ENCODE measurements around the gene ARFRP1. TPM values are rescaled to one million over a fixed set of nuclear protein-coding genes. Genes with fewer than 3 reads are reported as not detected.

ARFRP1 gene
- total and polyA plus RNA-seq, 2 of the 4 experiments (the other 2 are of a cell fraction), result 25.3 to 36.6 TPM

DNA sequence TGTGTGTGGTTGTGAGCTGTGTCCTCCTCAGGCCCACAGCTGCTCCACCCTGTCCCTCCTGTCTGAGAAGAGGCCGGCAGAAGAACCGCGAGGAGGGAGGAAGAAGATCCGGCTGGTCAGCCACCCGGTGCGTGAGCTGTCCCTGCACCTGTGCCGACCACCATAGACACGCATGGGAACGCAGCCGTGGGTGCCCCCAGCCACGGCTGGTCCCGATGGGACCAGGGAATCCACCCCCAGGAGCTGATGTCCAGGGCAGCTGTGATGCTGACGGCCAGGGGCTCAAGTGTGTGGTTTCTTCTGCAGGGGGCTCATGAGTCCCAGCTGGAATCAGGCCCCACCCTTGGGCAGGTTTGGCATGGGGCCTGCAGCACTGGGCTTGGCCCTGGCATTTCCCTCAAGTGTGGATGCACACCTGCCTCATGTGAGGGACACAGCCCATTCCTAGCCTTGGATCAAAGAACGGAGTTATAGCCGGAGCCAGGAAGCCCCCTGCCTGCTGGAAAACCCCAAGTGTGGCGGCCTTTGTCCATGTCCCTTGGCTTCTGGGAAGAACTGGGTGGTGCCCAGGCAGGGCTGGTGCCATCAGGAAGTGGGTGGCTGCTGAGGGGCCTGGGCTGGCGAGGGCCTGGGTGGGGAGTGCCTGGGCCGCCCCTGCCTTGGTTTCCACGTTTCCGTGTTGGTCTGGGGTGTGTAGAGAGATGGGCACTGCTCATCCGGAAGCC, 15.9 kb downstream of the ARFRP1 start (continued):
- TF ChIP-seq, protein P1, sequence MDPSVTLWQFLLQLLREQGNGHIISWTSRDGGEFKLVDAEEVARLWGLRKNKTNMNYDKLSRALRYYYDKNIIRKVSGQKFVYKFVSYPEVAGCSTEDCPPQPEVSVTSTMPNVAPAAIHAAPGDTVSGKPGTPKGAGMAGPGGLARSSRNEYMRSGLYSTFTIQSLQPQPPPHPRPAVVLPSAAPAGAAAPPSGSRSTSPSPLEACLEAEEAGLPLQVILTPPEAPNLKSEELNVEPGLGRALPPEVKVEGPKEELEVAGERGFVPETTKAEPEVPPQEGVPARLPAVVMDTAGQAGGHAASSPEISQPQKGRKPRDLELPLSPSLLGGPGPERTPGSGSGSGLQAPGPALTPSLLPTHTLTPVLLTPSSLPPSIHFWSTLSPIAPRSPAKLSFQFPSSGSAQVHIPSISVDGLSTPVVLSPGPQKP (IDR thresholded peaks at IDR 0.05; ENCODE audit: borderline replicate concordance, low read depth, low read length), result no peak

DNA sequence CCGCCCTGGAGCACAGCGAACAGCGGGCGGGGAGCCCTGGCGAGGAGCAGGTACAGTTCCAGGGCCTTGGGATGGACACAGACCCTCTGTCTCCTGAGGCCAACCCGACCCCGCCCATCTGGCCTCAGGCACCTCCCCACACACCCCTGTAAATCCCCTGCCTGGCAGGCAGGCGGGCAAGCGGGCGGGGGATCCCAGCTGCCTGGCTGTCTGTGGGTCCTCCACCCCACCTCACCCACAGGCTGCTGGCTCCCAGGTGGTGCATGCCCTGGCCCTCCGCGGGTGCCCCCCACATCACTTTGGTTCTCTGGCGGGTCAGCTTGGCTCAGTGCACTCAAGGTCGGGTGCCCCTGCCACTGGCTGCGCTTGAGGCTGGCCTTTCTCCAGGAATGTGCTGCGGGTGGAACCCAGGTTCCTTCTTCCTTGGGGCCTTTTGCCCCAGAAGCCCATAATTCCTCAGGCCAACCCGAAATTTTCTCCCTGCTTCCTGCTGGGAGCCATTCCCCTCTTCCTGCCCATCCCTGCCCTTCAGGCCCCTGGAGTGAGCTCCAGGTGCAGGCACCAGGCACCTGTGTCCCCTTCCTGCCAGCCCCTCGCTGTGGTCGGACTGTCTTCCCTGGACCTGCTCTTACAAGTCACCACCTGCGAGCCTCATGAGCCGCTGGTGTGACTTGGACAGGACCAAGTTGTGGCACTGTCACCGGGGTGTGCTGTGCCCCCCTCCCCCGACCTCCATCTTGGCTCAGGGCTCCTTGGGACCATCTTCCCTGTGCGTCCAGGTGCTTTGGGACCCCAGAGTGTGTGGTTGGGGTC, 16.7 kb downstream of the ARFRP1 start:
- no peak overlapping the region; the same call in 1 of the 2 replicates for H2AK5ac ChIP-seq (ENCODE audit: low read depth, low read length)
- dilution Hi-C loops (cut with HindIII; ENCODE audit: low sequenced_read_pairs, unreplicated experiment), result no loop called here
- TF ChIP-seq POLR2A (IDR thresholded peaks at IDR 0.05; ENCODE audit: low read depth, low read length), result no peak
- no peak for TF ChIP-seq RCOR1 (IDR thresholded peaks at IDR 0.05; ENCODE audit: insufficient replicate concordance, low read length)
- no peak for TF ChIP-seq SMC3 (IDR thresholded peaks at IDR 0.05; ENCODE audit: low read depth, low read length)
- TF ChIP-seq, protein P2, sequence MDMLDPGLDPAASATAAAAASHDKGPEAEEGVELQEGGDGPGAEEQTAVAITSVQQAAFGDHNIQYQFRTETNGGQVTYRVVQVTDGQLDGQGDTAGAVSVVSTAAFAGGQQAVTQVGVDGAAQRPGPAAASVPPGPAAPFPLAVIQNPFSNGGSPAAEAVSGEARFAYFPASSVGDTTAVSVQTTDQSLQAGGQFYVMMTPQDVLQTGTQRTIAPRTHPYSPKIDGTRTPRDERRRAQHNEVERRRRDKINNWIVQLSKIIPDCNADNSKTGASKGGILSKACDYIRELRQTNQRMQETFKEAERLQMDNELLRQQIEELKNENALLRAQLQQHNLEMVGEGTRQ (IDR thresholded peaks at IDR 0.05; ENCODE audit: low read depth, low read length), result no peak
- TF ChIP-seq CHD1 (IDR thresholded peaks at IDR 0.05; ENCODE audit: low read depth, low read length), result no peak
- ATAC-seq (ENCODE audit: low read depth), result no peak
- H3K9me3 ChIP-seq (ENCODE audit: control insufficient read depth, insufficient read depth, low read length), result no peaks in the 10 kb centered on the region
- peaks cover 0 to 15% of the 10 kb centered on the region in 2 experiments; a peak in 2 of 4 replicates for H3K79me1 ChIP-seq (ENCODE audit: low read depth in 1 of 2, low read length in 2 of 2)
- H2BK120ac ChIP-seq (ENCODE audit: low read depth, low read length), result no peak overlapping the region
- H3K18ac ChIP-seq (ENCODE audit: low read depth, low read length), result no peak overlapping the region
- H3K9me1 ChIP-seq (ENCODE audit: insufficient read depth, low read length), result peaks cover 9% of the 10 kb centered on the region
- no peak overlapping the region for H2BK5ac ChIP-seq (ENCODE audit: low read depth, low read length, poor library complexity, severe bottlenecking)
- peak overlapping the region; percentile 76 for H2AK9ac ChIP-seq (replicated peaks; ENCODE audit: low read depth, low read length, poor library complexity)
- peak overlapping the region; percentile 32 for H2AFZ ChIP-seq (replicated peaks; ENCODE audit: low read length, poor library complexity)
- H3K14ac ChIP-seq (replicated peaks; ENCODE audit: low read depth, low read length), result no peak overlapping the region
- H2BK15ac ChIP-seq (ENCODE audit: low read depth, low read length), result no peak overlapping the region
- no peak overlapping the region for H3K56ac ChIP-seq (ENCODE audit: extremely low read depth, insufficient read depth, low read length)
- H3K4me3 ChIP-seq (ENCODE audit: insufficient read depth, low read depth, low read length), result no peak overlapping the region
- H4K5ac ChIP-seq (ENCODE audit: low read depth, low read length), result no peak overlapping the region
- H4K91ac ChIP-seq (ENCODE audit: insufficient read depth, low read depth, low read length), result no peak overlapping the region
- H3K4me2 ChIP-seq (ENCODE audit: low read depth, low read length), result no peak overlapping the region
- no peaks in the 10 kb centered on the region for H4K20me1 ChIP-seq (ENCODE audit: insufficient read depth, low read length)
- no peak for DNase-seq
- no peak overlapping the region for H2BK20ac ChIP-seq (ENCODE audit: low read depth, low read length)
- 91% methylated on average over 16 of the region's 24 CpGs; no CpG with 5 or more reads in 1 of the 2 experiments for WGBS, 2 experiments (ENCODE audit: extremely low coverage in 2 of 2, insufficient read length in 1 of 2)
- intact Hi-C loops (cut with micrococcal nuclease), result no loop called here
- no peak overlapping the region for H4K8ac ChIP-seq (ENCODE audit: low read depth in 2 of 2, low read length in 2 of 2)
- H3K27ac ChIP-seq (ENCODE audit: insufficient read depth, low read length), result no peak overlapping the region
- H3K4me1 ChIP-seq (ENCODE audit: control insufficient read depth, insufficient read depth, low read length), result peaks cover 14% of the 10 kb centered on the region
- no peak overlapping the region for H3K23ac ChIP-seq (ENCODE audit: low read depth, low read length)
- ChIA-PET POLR2A (ENCODE audit: unreplicated experiment) (no interaction called here), CTCF (interaction anchor here (0.6 kb wide), 1 partner anchor 136 kb away, joined by 7 read pairs; no protein-coding TSS in a partner anchor)
- BruUV-seq (replicated peaks), result no TSS peak
- no peak overlapping the region for H3K4ac ChIP-seq (ENCODE audit: low read depth, low read length)
- no peaks in the 10 kb centered on the region for H3K27me3 ChIP-seq (ENCODE audit: control insufficient read depth, insufficient read depth, low read length)
- H3K36me3 ChIP-seq (ENCODE audit: control insufficient read depth, insufficient read depth, low read length), result peaks cover 9% of the 10 kb centered on the region; the same call in 1 of the 2 replicates
- H3K9ac ChIP-seq (ENCODE audit: low read depth, low read length), result no peak overlapping the region
- in situ Hi-C loops (cut with MboI; ENCODE audit: low sequenced_read_pairs), result no loop called here
